H9 (cell line): ENCODE data around the gene CLIP4. TPM values are rescaled to one million over a fixed set of nuclear protein-coding genes. Genes with fewer than 3 reads are reported as not detected.
A peak's percentile ranks its signal among the peaks of the same experiment; 100 is the strongest.

Source experiments
- DNase-seq: peaks from one replicate; pipeline ENCODE4 v3.0.0-alpha.2; 2017
- H2AFZ ChIP-seq: one replicate; pipeline ENCODE4 v1.6.1; 2013; ENCODE audit warnings: mild to moderate bottlenecking, low read length, control low read depth, moderate library complexity
- H2AK5ac ChIP-seq: 2 replicates; pipeline ENCODE4 v1.6.1; 2013; ENCODE audit warnings: low read length, control low read depth, mixed read lengths; ENCODE audit not compliant: insufficient read length
- H2BK120ac ChIP-seq: one replicate; pipeline ENCODE4 v1.6.1; 2013; ENCODE audit warnings: low read depth, mild to moderate bottlenecking, low read length, control low read depth, inconsistent platforms; ENCODE audit not compliant: poor library complexity, severe bottlenecking
- H2BK12ac ChIP-seq: 2 replicates; pipeline ENCODE4 v1.6.1; 2013; ENCODE audit warnings: low read length, control low read depth, mixed read lengths, low read depth; ENCODE audit not compliant: insufficient read length
- H2BK15ac ChIP-seq: 2 replicates; pipeline ENCODE4 v1.6.1; 2013; ENCODE audit warnings: low read depth, low read length, control low read depth
- H2BK20ac ChIP-seq: one replicate; pipeline ENCODE4 v1.6.1; 2013; ENCODE audit warnings: low read depth, mild to moderate bottlenecking, low read length, control low read depth, inconsistent platforms; ENCODE audit not compliant: poor library complexity, severe bottlenecking
- H2BK5ac ChIP-seq: 2 replicates; pipeline ENCODE4 v1.6.1; 2013; ENCODE audit warnings: low read length, control low read depth, mixed read lengths; ENCODE audit not compliant: insufficient read length
- H3K14ac ChIP-seq: 2 replicates; pipeline ENCODE4 v1.6.1; 2013; ENCODE audit warnings: low read length, control low read depth; ENCODE audit not compliant: insufficient read depth
- H3K18ac ChIP-seq: 2 replicates; pipeline ENCODE4 v1.6.1; 2013; ENCODE audit warnings: low read depth, mild to moderate bottlenecking, mixed read lengths, low read length, control low read depth; ENCODE audit not compliant: insufficient read length
- H3K23ac ChIP-seq: 2 replicates; pipeline ENCODE4 v1.6.1; 2013; ENCODE audit warnings: low read length, control low read depth, mixed read lengths, low read depth; ENCODE audit not compliant: insufficient read length
- H3K23me2 ChIP-seq: 2 replicates; pipeline ENCODE4 v1.6.1; 2013; ENCODE audit warnings: low read depth, mild to moderate bottlenecking, mixed read lengths, low read length, control low read depth; ENCODE audit not compliant: insufficient read length, poor library complexity, severe bottlenecking
- H3K27ac ChIP-seq: 2 replicates; pipeline ENCODE4 v1.5.1; 2013; ENCODE audit warnings: low read length, control low read depth, mixed read lengths, low read depth; ENCODE audit not compliant: insufficient read length
- H3K27me3 ChIP-seq: 2 replicates; pipeline ENCODE4 v1.6.1; 2013; ENCODE audit warnings: low read length, control low read depth, inconsistent platforms; ENCODE audit not compliant: insufficient read depth
- H3K4ac ChIP-seq: 2 replicates; pipeline ENCODE4 v1.6.1; 2013; ENCODE audit warnings: low read depth, mild to moderate bottlenecking, control low read depth, inconsistent platforms, low read length, moderate library complexity
- H3K4me1 ChIP-seq: 2 replicates; pipeline ENCODE4 v1.6.1; 2013; ENCODE audit warnings: low read length, control low read depth, inconsistent platforms; ENCODE audit not compliant: insufficient read depth
- H3K4me2 ChIP-seq: 2 replicates; pipeline ENCODE4 v1.6.1; 2013; ENCODE audit warnings: low read length, control low read depth, mixed read lengths; ENCODE audit not compliant: insufficient read length, insufficient read depth
- H3K56ac ChIP-seq: 2 replicates; pipeline ENCODE4 v1.6.1; 2013; ENCODE audit warnings: low read depth, mild to moderate bottlenecking, mixed read lengths, low read length, control low read depth; ENCODE audit not compliant: insufficient read length
- H3K79me1 ChIP-seq: 2 replicates; pipeline ENCODE4 v1.6.1; 2013; ENCODE audit warnings: low read depth, mild to moderate bottlenecking, moderate library complexity, low read length, control low read depth, inconsistent platforms; ENCODE audit not compliant: insufficient read depth, poor library complexity, severe bottlenecking
- H3K79me2 ChIP-seq: 2 replicates; pipeline ENCODE4 v1.6.1; 2013; ENCODE audit warnings: low read length, control low read depth, inconsistent platforms; ENCODE audit not compliant: insufficient read depth
- H3K9ac ChIP-seq: 2 replicates; pipeline ENCODE4 v1.6.1; 2013; ENCODE audit warnings: low read length, control low read depth, mixed read lengths; ENCODE audit not compliant: insufficient read length; ENCODE audit errors: extremely low read depth
- H3K9me3 ChIP-seq: one replicate; pipeline ENCODE4 v1.6.1; 2013; ENCODE audit warnings: low read depth, low read length, inconsistent platforms; ENCODE audit not compliant: control insufficient read depth
- H3T11ph ChIP-seq: one replicate; pipeline ENCODE4 v1.6.1; 2013; ENCODE audit warnings: mild to moderate bottlenecking, low read length, control low read depth, inconsistent platforms
- H4K20me1 ChIP-seq: one replicate; pipeline ENCODE4 v1.6.1; 2013; ENCODE audit not compliant: control insufficient read depth, insufficient read length, insufficient read depth
- H4K5ac ChIP-seq: 2 replicates; pipeline ENCODE4 v1.6.1; 2013; ENCODE audit warnings: low read depth, mild to moderate bottlenecking, mixed read lengths, low read length, control low read depth; ENCODE audit not compliant: insufficient read length
- H4K8ac ChIP-seq: replicated peaks from 2 replicates; pipeline ENCODE4 v1.6.1; 2013; ENCODE audit warnings: low read length, control low read depth, mixed read lengths, low read depth; ENCODE audit not compliant: insufficient read length
- H4K91ac ChIP-seq: 2 replicates; pipeline ENCODE4 v1.6.1; 2013; ENCODE audit warnings: low read depth, mild to moderate bottlenecking, moderate library complexity, mixed read lengths, low read length, control low read depth; ENCODE audit not compliant: insufficient read length
- H3K27ac Mint-ChIP-seq, 3 experiments: 2 replicates in 2 of 3; 3 replicates in 1 of 3; pipeline ENCODE4 v1.8.0; 2020 to 2021; ENCODE audit warnings: mixed read lengths in 3 of 3, mild to moderate bottlenecking in 1 of 3, moderate library complexity in 1 of 3
- H3K27me3 Mint-ChIP-seq: 2 replicates; pipeline ENCODE4 v1.8.0; 2021; ENCODE audit warnings: low read depth, mild to moderate bottlenecking, moderate library complexity, mixed read lengths
- H3K36me3 Mint-ChIP-seq, 3 experiments: 2 replicates in 2 of 3; 3 replicates in 1 of 3; pipeline ENCODE4 v1.8.0; 2020 to 2021; ENCODE audit warnings: low read depth in 3 of 3, mixed read lengths in 3 of 3; ENCODE audit not compliant: insufficient read depth in 1 of 3
- H3K4me1 Mint-ChIP-seq, 2 experiments: 2 replicates each; pipeline ENCODE4 v1.8.0; 2020; ENCODE audit warnings: mixed read lengths in 2 of 2
- H3K4me3 Mint-ChIP-seq, 2 experiments: 2 replicates in 1 of 2; 3 replicates in 1 of 2; pipeline ENCODE4 v1.8.0; 2020 to 2021; ENCODE audit warnings: mild to moderate bottlenecking in 2 of 2, mixed read lengths in 2 of 2, moderate library complexity in 1 of 2
- H3K9me3 Mint-ChIP-seq, 2 experiments: 2 replicates in 1 of 2; 3 replicates in 1 of 2; pipeline ENCODE4 v1.8.0; 2020; ENCODE audit warnings: mild to moderate bottlenecking in 2 of 2, mixed read lengths in 2 of 2, moderate library complexity in 1 of 2
- WGBS: extraction: QIAGEN DNeasy Blood & Tissue Kit; methylation state at CpG from one replicate; pipeline ENCODE4 v1.1.7; 2013; ENCODE audit warnings: missing lambda C conversion rate, low lambda C conversion rate, mixed read lengths; ENCODE audit not compliant: insufficient read length; ENCODE audit errors: extremely low coverage; 5-methylcytosine and 5-hydroxymethylcytosine counted together
- total RNA-seq: library from RNA; stranded (reverse); gene quantifications from 2 replicates; pipeline ENCODE4 v1.2.1, GENCODE V29; 2021
- TF ChIP-seq, protein P1 (sequence below): fragments of 200-600 bp; sonication (generic); conservative IDR thresholded peaks from 3 replicates; pipeline ENCODE4 v1.8.0; 2021; ENCODE audit warnings: antibody characterized with exemption, mild to moderate bottlenecking

CLIP4 gene
- total RNA-seq, 1 experiment from 2014 or later: 0.66 TPM

DNA sequence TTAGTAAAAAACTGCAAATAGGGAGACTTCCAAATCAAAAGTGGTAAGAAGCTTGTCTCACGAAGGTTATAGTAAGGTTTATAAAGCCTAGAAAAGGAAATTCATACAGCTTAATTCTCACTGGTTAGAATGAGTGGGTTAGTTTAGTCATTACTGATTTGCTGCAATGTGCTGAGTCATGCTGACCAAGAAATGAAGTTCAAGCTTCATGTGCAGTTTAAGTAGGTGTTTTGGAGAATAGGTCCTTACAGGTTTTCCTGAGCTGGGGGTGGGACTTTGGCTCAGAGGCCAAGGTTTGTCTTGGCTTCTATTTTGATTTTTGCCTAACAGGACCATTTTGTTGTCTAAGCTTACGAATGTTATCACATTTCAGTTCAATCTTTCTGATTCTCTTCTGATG, 15.1 kb downstream of the CLIP4 start:
- Histone ChIP-seq H3K56ac (no peak overlapping the region), H3K79me1 (no peaks in the 10 kb centered on the region), H2BK12ac (no peak overlapping the region), H4K91ac (no peak overlapping the region), H3K4me2 (no peak overlapping the region), H2AK5ac (no peak overlapping the region), H2BK20ac (no peak overlapping the region), H3K18ac (no peak overlapping the region), H3K27me3 (no peaks in the 10 kb centered on the region), H2BK15ac (no peak overlapping the region), H3T11ph (no peak overlapping the region), H3K9ac (no peak overlapping the region), H3K23ac (no peak overlapping the region), H2BK5ac (no peak overlapping the region), H3K9me3 (no peaks in the 10 kb centered on the region), H4K5ac (no peak overlapping the region), H4K8ac (no peak overlapping the region), H2BK120ac (no peak overlapping the region), H3K27ac (no peak overlapping the region), H3K23me2 (no peaks in the 10 kb centered on the region), H3K79me2 (no peaks in the 10 kb centered on the region), H3K14ac (no peak overlapping the region), H4K20me1 (no peaks in the 10 kb centered on the region), H3K4ac (no peak overlapping the region), H2AFZ (no peak overlapping the region), H3K4me1 (no peaks in the 10 kb centered on the region; the same call in 1 of the 2 replicates)
- Mint-ChIP-seq H3K27ac (peak overlapping the region in 1 of 3 experiments; percentile 31; a peak in 1 of 7 replicates), H3K9me3 (no peaks in the 10 kb centered on the region; a peak in 1 of 5 replicates), H3K36me3 (no peaks in the 10 kb centered on the region), H3K4me1 (peaks cover 15 to 18% of the 10 kb centered on the region in 2 experiments), H3K27me3 (peaks cover 2% of the 10 kb centered on the region; the same call in 1 of the 2 replicates), H3K4me3 (no peak overlapping the region)
- no peak for DNase-seq
- WGBS: no CpG with 5 or more reads among the region's 2 CpGs
- TF ChIP-seq, protein P1, sequence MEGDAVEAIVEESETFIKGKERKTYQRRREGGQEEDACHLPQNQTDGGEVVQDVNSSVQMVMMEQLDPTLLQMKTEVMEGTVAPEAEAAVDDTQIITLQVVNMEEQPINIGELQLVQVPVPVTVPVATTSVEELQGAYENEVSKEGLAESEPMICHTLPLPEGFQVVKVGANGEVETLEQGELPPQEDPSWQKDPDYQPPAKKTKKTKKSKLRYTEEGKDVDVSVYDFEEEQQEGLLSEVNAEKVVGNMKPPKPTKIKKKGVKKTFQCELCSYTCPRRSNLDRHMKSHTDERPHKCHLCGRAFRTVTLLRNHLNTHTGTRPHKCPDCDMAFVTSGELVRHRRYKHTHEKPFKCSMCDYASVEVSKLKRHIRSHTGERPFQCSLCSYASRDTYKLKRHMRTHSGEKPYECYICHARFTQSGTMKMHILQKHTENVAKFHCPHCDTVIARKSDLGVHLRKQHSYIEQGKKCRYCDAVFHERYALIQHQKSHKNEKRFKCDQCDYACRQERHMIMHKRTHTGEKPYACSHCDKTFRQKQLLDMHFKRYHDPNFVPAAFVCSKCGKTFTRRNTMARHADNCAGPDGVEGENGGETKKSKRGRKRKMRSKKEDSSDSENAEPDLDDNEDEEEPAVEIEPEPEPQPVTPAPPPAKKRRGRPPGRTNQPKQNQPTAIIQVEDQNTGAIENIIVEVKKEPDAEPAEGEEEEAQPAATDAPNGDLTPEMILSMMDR: no peak
